ENCODE data around the gene PDCL2.

- TF ChIP-seq CTCF (IDR thresholded peaks at IDR 0.05 in 4 of 5, conservative IDR thresholded peaks at IDR 0.05 in 1 of 5) (no peak), POLR2A (IDR thresholded peaks at IDR 0.05) (no peak)
Observed at GRCh38 chr4:55509266-55509665, 82.8 kb downstream of the PDCL2 start.

Data from gastrocnemius medialis (tissue), 4 donors.